GM21619 (cell line): ENCODE measurements around the gene ALOX15.
"Not testable (repeated sequence)": the region's sequence is repeated elsewhere in the genome, so short reads cannot be mapped to it uniquely, and the experiment has no call there.

Experiments
- ATAC-seq: cut with Tn5 transposase; IDR thresholded peaks from one replicate; pipeline ENCODE4 v1.9.1; 2021; ENCODE audit not compliant: unreplicated experiment

Gene ALOX15

GRCh38 chr17:4620531-4621101 lies 20.9 kb downstream of the ALOX15 start:
- ATAC-seq = no peak

- no peak for ATAC-seq
These were observed 23.7 kb downstream of the ALOX15 start for GRCh38 chr17:4617590-4618351.

- ATAC-seq = no peak
These were observed 24.4 kb downstream of the ALOX15 start for GRCh38 chr17:4617090-4617489.

GRCh38 chr17:4616476-4616875 lies 25.0 kb downstream of the ALOX15 start:
- no peak for ATAC-seq

GRCh38 chr17:4610656-4611055 lies 30.8 kb downstream of the ALOX15 start:
- ATAC-seq = no peak

- no peak for ATAC-seq
These were observed 31.3 kb downstream of the ALOX15 start for GRCh38 chr17:4610162-4610561.

GRCh38 chr17:4609761-4610160 lies 31.7 kb downstream of the ALOX15 start:
- ATAC-seq = no peak

GRCh38 chr17:4607773-4608187 lies 33.7 kb downstream of the ALOX15 start:
- ATAC-seq = no peak

- ATAC-seq = no peak
These were observed 34.2 kb downstream of the ALOX15 start for GRCh38 chr17:4607261-4607741.

GRCh38 chr17:4605826-4606225 lies 35.7 kb downstream of the ALOX15 start:
- no peak for ATAC-seq

- not testable (repeated sequence) for ATAC-seq
These were observed 36.7 kb downstream of the ALOX15 start for GRCh38 chr17:4604736-4605135.

- no peak for ATAC-seq
These were observed 37.3 kb downstream of the ALOX15 start for GRCh38 chr17:4604111-4604644.

GRCh38 chr17:4602041-4602440 lies 39.4 kb downstream of the ALOX15 start:
- ATAC-seq = no peak

GRCh38 chr17:4601326-4601725 lies 40.2 kb downstream of the ALOX15 start:
- no peak for ATAC-seq

- no peak for ATAC-seq
These were observed 40.9 kb downstream of the ALOX15 start for GRCh38 chr17:4600563-4600962.

- ATAC-seq = no peak
These were observed 41.8 kb downstream of the ALOX15 start for GRCh38 chr17:4599505-4600281.

GRCh38 chr17:4598776-4599504 lies 42.5 kb downstream of the ALOX15 start:
- ATAC-seq = no peak

GRCh38 chr17:4597975-4598374 lies 43.5 kb downstream of the ALOX15 start:
- no peak for ATAC-seq

GRCh38 chr17:4596636-4597380 lies 44.7 kb downstream of the ALOX15 start:
- ATAC-seq = no peak

GRCh38 chr17:4595685-4596342 lies 45.7 kb downstream of the ALOX15 start:
- ATAC-seq = not testable (repeated sequence)
